HCT116 (cell line): Measurements from ENCODE around the gene TMOD1. TPM values are rescaled to one million over a fixed set of nuclear protein-coding genes. Genes with fewer than 3 reads are reported as not detected.

Source experiments
- ATAC-seq: fragments of 200-7000 bp; cut with Tn5 transposase; 2 replicates; pipeline ENCODE4 v1.9.1; 2020; ENCODE audit warnings: mild to moderate bottlenecking, moderate library complexity
- BruUV-seq: library from RNA; stranded (reverse); fragments of 400-500 nt; replicated peaks from 2 replicates; lab custom pipeline; 2021; lab: Mats Ljungman, UMichigan
- CTCF ChIA-PET: fragments of 300-600 bp; sonication (Branson Sonifier 250); formaldehyde crosslinking; loops from one replicate; lab custom pipeline; 2021; ENCODE audit warnings: antibody characterized with exemption; lab: Charles Lee
- POLR2A ChIA-PET: fragments of 300-600, 350-600 bp; sonication (Branson Sonifier 250); formaldehyde crosslinking; loops from one replicate; lab custom pipeline; 2021; ENCODE audit warnings: antibody characterized with exemption; lab: Charles Lee
- RAD21 ChIA-PET, 2 experiments: fragments of 300-600 bp; sonication (Branson Sonifier 250); formaldehyde crosslinking; loops; one replicate each; lab custom pipeline; 2023; ENCODE audit warnings: low total read pairs in 2 of 2; ENCODE audit not compliant: uncharacterized antibody in 2 of 2, unreplicated experiment in 2 of 2, low non-redundant PET in 1 of 2; lab: Charles Lee
- DNase-seq: peaks from one replicate; pipeline ENCODE4 v3.0.0-alpha.2; 2010; ENCODE audit warnings: low read depth, low spot score
- H2AFZ ChIP-seq: fragments of 200-600 bp; shearing (Covaris generic), sonication (generic); 2 replicates; pipeline ENCODE4 v1.6.1; 2017; ENCODE audit warnings: low read depth, mixed run types, mixed read lengths, antibody characterized with exemption, low read length; ENCODE audit not compliant: poor library complexity, severe bottlenecking
- H3K27ac ChIP-seq: 2 replicates; pipeline ENCODE4 v1.5.1; 2012; ENCODE audit warnings: low read depth, low read length
- H3K27me3 ChIP-seq: fragments of 200-600 bp; sonication (generic); 2 replicates; pipeline ENCODE4 v1.6.1; 2016; ENCODE audit warnings: mixed run types, low read length, mixed read lengths; ENCODE audit not compliant: insufficient read depth
- H3K36me3 ChIP-seq, 2 experiments: fragments of 200-500 bp in 1 of 2; fragments of 200-600 bp in 1 of 2; sonication (Bioruptor generic) in 1 of 2; sonication (generic) in 1 of 2; 2 replicates each; pipeline versions ENCODE4 v1.5.1 to v1.6.1; 2014 to 2016; ENCODE audit warnings: low read length in 2 of 2, inconsistent platforms in 1 of 2, mixed read lengths in 1 of 2, mixed run types in 1 of 2; ENCODE audit not compliant: insufficient read depth in 2 of 2, control insufficient read depth in 1 of 2
- H3K4me1 ChIP-seq, 2 experiments: fragments of 200-600 bp in 1 of 2; sonication (generic) in 1 of 2; 2 replicates each; pipeline versions ENCODE4 v1.5.1 to v1.6.1; 2012 to 2017; ENCODE audit warnings: low read length in 2 of 2, inconsistent platforms in 1 of 2, mild to moderate bottlenecking in 1 of 2, mixed read lengths in 1 of 2, mixed run types in 1 of 2, moderate library complexity in 1 of 2; ENCODE audit not compliant: insufficient read depth in 2 of 2, control insufficient read depth in 1 of 2
- H3K4me2 ChIP-seq: fragments of 200-600 bp; sonication (generic); 2 replicates; pipeline ENCODE4 v1.6.1; 2017; ENCODE audit warnings: mixed run types, low read length, mixed read lengths
- H3K4me3 ChIP-seq, 2 experiments: fragments of 200-600 bp in 1 of 2; sonication (generic) in 1 of 2; replicated peaks in 1 of 2; 2 replicates each; pipeline ENCODE4 v1.5.1; 2011 to 2016; ENCODE audit warnings: low read length in 2 of 2, control low read depth in 1 of 2, low read depth in 1 of 2, mild to moderate bottlenecking in 1 of 2, mixed read lengths in 1 of 2, mixed run types in 1 of 2
- H3K79me2 ChIP-seq: fragments of 200-600 bp; sonication (generic); 2 replicates; pipeline ENCODE4 v1.6.1; 2017; ENCODE audit warnings: mild to moderate bottlenecking, mixed run types, low read length, moderate library complexity, mixed read lengths; ENCODE audit not compliant: insufficient read depth
- H3K9ac ChIP-seq: fragments of 200-600 bp; sonication (generic); 2 replicates; pipeline ENCODE4 v1.6.1; 2016; ENCODE audit warnings: low read length, mixed read lengths
- H3K9me2 ChIP-seq: fragments of 200-600 bp; sonication (generic), shearing (Covaris generic); 2 replicates; pipeline ENCODE4 v1.6.1; 2017; ENCODE audit warnings: mixed run types, mild to moderate bottlenecking, moderate library complexity; ENCODE audit not compliant: insufficient read depth
- H3K9me3 ChIP-seq, 2 experiments: fragments of 200-500 bp in 1 of 2; fragments of 200-600 bp in 1 of 2; sonication (Bioruptor generic) in 1 of 2; sonication (generic) in 1 of 2; 2 replicates each; pipeline ENCODE4 v1.6.1; 2014 to 2017; ENCODE audit warnings: low read length in 2 of 2, mixed read lengths in 2 of 2, inconsistent platforms in 1 of 2, low read depth in 1 of 2, mild to moderate bottlenecking in 1 of 2, mixed run types in 1 of 2, moderate library complexity in 1 of 2; ENCODE audit not compliant: control insufficient read depth in 1 of 2, insufficient read depth in 1 of 2
- H4K20me1 ChIP-seq: fragments of 200-600 bp; sonication (generic), shearing (Covaris generic); 2 replicates; pipeline ENCODE4 v1.6.1; 2017; ENCODE audit warnings: mixed run types, mild to moderate bottlenecking, moderate library complexity; ENCODE audit not compliant: insufficient read depth
- CBX3 ChIP-seq: IDR thresholded peaks from 2 replicates; pipeline ENCODE4 v1.6.1; 2012; ENCODE audit warnings: low read depth
- CEBPB ChIP-seq: IDR thresholded peaks from 2 replicates; pipeline ENCODE4 v1.6.1; 2012; ENCODE audit warnings: low read depth
- EGR1 ChIP-seq: IDR thresholded peaks from 2 replicates; pipeline ENCODE4 v1.6.1; 2012; ENCODE audit warnings: low read depth
- ELF1 ChIP-seq: IDR thresholded peaks from 2 replicates; pipeline ENCODE4 v1.6.1; 2012; ENCODE audit warnings: low read depth, borderline replicate concordance
- EZH2 ChIP-seq: fragments of 200-600 bp; sonication (generic); IDR thresholded peaks from 2 replicates; pipeline ENCODE4 v1.6.1; 2017; ENCODE audit warnings: antibody characterized with exemption, mixed run types
- EZH2phosphoT487 ChIP-seq: fragments of 200-600 bp; IDR thresholded peaks from 2 replicates; pipeline ENCODE4 v1.6.1; 2018; ENCODE audit warnings: antibody characterized with exemption, borderline replicate concordance
- FOSL1 ChIP-seq: IDR thresholded peaks from 2 replicates; pipeline ENCODE4 v1.6.1; 2012; ENCODE audit warnings: low read depth
- JUND ChIP-seq: IDR thresholded peaks from 2 replicates; pipeline ENCODE4 v1.6.1; 2012
- MAX ChIP-seq: IDR thresholded peaks from 2 replicates; pipeline ENCODE4 v1.6.1; 2012
- POLR2A ChIP-seq: IDR thresholded peaks from 2 replicates; pipeline ENCODE4 v1.7.0; 2011; ENCODE audit warnings: borderline replicate concordance; ENCODE audit not compliant: insufficient read depth, insufficient read length; ENCODE audit errors: extremely low read depth
- POLR2AphosphoS5 ChIP-seq: IDR thresholded peaks from 2 replicates; pipeline ENCODE4 v1.6.1; 2011; ENCODE audit warnings: mild to moderate bottlenecking, low read depth, low read length, moderate library complexity
- RAD21 ChIP-seq: IDR thresholded peaks from 2 replicates; pipeline ENCODE4 v1.6.1; 2012; ENCODE audit warnings: low read depth, mild to moderate bottlenecking
- SIN3A ChIP-seq: IDR thresholded peaks from 2 replicates; pipeline ENCODE4 v1.6.1; 2012; ENCODE audit warnings: low read depth
- SP1 ChIP-seq: IDR thresholded peaks from 2 replicates; pipeline ENCODE4 v1.6.1; 2012; ENCODE audit warnings: low read depth
- SRF ChIP-seq: IDR thresholded peaks from 2 replicates; pipeline ENCODE4 v1.6.1; 2012; ENCODE audit warnings: low read depth
- TCF7L2 ChIP-seq: IDR thresholded peaks from 2 replicates; pipeline ENCODE4 v1.7.0; 2011; ENCODE audit warnings: borderline replicate concordance, inconsistent platforms; ENCODE audit not compliant: insufficient read depth, insufficient read length; ENCODE audit errors: extremely low read depth
- ZBTB33 ChIP-seq: IDR thresholded peaks from 2 replicates; pipeline ENCODE4 v1.6.1; 2011; ENCODE audit warnings: mild to moderate bottlenecking, low read length, moderate library complexity; ENCODE audit not compliant: insufficient replicate concordance; ENCODE audit errors: extremely low read depth
- ZFX ChIP-seq: fragments of 450-650 bp; IDR thresholded peaks from 2 replicates; pipeline ENCODE4 v1.6.1; 2017
- ZNF274 ChIP-seq: fragments of 200-500 bp; sonication (Bioruptor generic); IDR thresholded peaks from 2 replicates; pipeline ENCODE4 v1.6.1; 2014; ENCODE audit warnings: mild to moderate bottlenecking, low read depth, low read length, inconsistent platforms
- intact Hi-C: fragments of 100-400 bp; cut with micrococcal nuclease; formaldehyde crosslinking; loops from 2 replicates; pipeline ENCODE4 v1.10.0; 2022
- total RNA-seq: library from RNA; stranded (reverse); gene quantifications from one replicate; pipeline ENCODE4 v1.2.1, GENCODE V29; 2021; ENCODE audit not compliant: unreplicated experiment

The TMOD1 gene
- total RNA-seq, 1 experiment from 2014 or later = 4.4 TPM

GRCh38 chr9:97625620-97626019, 124.2 kb downstream of the TMOD1 start:
- BruUV-seq = no TSS peak
- intact Hi-C loops = no loop called here
- Histone ChIP-seq H3K27ac (no peak overlapping the region), H2AFZ (no peak overlapping the region), H3K79me2 (peaks cover 18% of the 10 kb centered on the region), H3K4me1 (no peaks in the 10 kb centered on the region), H4K20me1 (no peaks in the 10 kb centered on the region), H3K36me3 (peaks cover 2 to 13% of the 10 kb centered on the region in 2 experiments; a peak in 3 of 4 replicates), H3K4me3 (no peak overlapping the region), H3K9me2 (no peaks in the 10 kb centered on the region), H3K27me3 (no peaks in the 10 kb centered on the region), H3K9ac (no peak overlapping the region), H3K9me3 (no peaks in the 10 kb centered on the region), H3K4me2 (no peak overlapping the region)
- DNase-seq = no peak
- ATAC-seq = no peak
- no peak for TF ChIP-seq ZFX
- no peak for TF ChIP-seq EGR1
- no peak for TF ChIP-seq RAD21
- no peak for TF ChIP-seq ELF1
- TF ChIP-seq SIN3A = no peak
- TF ChIP-seq POLR2AphosphoS5 = no peak
- no peak for TF ChIP-seq POLR2A
- TF ChIP-seq CEBPB = no peak
- no peak for TF ChIP-seq JUND
- TF ChIP-seq FOSL1 = no peak
- TF ChIP-seq ZBTB33 = no peak
- TF ChIP-seq SP1 = no peak
- no peak for TF ChIP-seq MAX
- no peak for TF ChIP-seq CBX3
- TF ChIP-seq ZNF274 = no peak
- TF ChIP-seq TCF7L2 = no peak
- TF ChIP-seq EZH2phosphoT487 = no peak
- TF ChIP-seq SRF = no peak
- no peak for TF ChIP-seq EZH2
- ChIA-PET RAD21 (no interaction called here), POLR2A (no interaction called here), CTCF (interaction anchor here (1.8 kb wide), 1 partner anchor 10 kb away, joined by 10 read pairs; no protein-coding TSS in a partner anchor)
